OCI-LY1 (cell line): Measurements from ENCODE around the gene FAM83F.
"Not testable (repeated sequence)": the region's sequence is repeated elsewhere in the genome, so short reads cannot be mapped to it uniquely, and the experiment has no call there.

Experiments used
- H2AFZ ChIP-seq: fragments of 200-600 bp; sonication (generic), shearing (Covaris generic); 2 replicates; pipeline ENCODE4 v1.6.0; 2014; ENCODE audit warnings: antibody characterized with exemption, mild to moderate bottlenecking, low read length
- H3F3A ChIP-seq: fragments of 200-600 bp; sonication (generic), shearing (Covaris generic); 2 replicates; pipeline ENCODE4 v1.6.0; 2014; ENCODE audit warnings: mild to moderate bottlenecking, antibody characterized with exemption, low read length, moderate library complexity; ENCODE audit not compliant: insufficient read depth
- H3K27ac ChIP-seq: fragments of 200-600 bp; sonication (generic); 2 replicates; pipeline ENCODE4 v1.5.1; 2014; ENCODE audit warnings: low read length, mixed run types, mild to moderate bottlenecking, low read depth; ENCODE audit not compliant: poor library complexity, severe bottlenecking
- H3K27me3 ChIP-seq: fragments of 200-600 bp; sonication (generic); 2 replicates; pipeline ENCODE4 v1.6.0; 2014; ENCODE audit warnings: antibody characterized with exemption, mild to moderate bottlenecking, low read length, moderate library complexity; ENCODE audit not compliant: insufficient read depth
- H3K36me3 ChIP-seq: fragments of 200-600 bp; sonication (generic); 2 replicates; pipeline ENCODE4 v1.6.1; 2014; ENCODE audit warnings: mild to moderate bottlenecking, antibody characterized with exemption, low read length, moderate library complexity, mixed read lengths; ENCODE audit not compliant: insufficient read depth
- H3K4me1 ChIP-seq: fragments of 200-600 bp; sonication (generic); 2 replicates; pipeline ENCODE4 v1.5.1; 2014; ENCODE audit warnings: mild to moderate bottlenecking, low read length, moderate library complexity; ENCODE audit not compliant: insufficient read depth, severe bottlenecking
- H3K4me2 ChIP-seq: fragments of 200-600 bp; sonication (generic), shearing (Covaris generic); 2 replicates; pipeline ENCODE4 v1.6.1; 2014; ENCODE audit warnings: low read length
- H3K4me3 ChIP-seq: fragments of 200-600 bp; sonication (generic); 2 replicates; pipeline ENCODE4 v1.5.1; 2014; ENCODE audit warnings: low read length, low read depth, mild to moderate bottlenecking, mixed read lengths; ENCODE audit not compliant: poor library complexity, severe bottlenecking
- H3K79me2 ChIP-seq: fragments of 200-600 bp; shearing (Covaris generic); 2 replicates; pipeline ENCODE4 v1.6.1; 2016; ENCODE audit warnings: mixed run types, low read length, mixed read lengths; ENCODE audit not compliant: insufficient read depth
- H3K9ac ChIP-seq: fragments of 200-600 bp; sonication (generic), shearing (Covaris generic); 2 replicates; pipeline ENCODE4 v1.6.1; 2014; ENCODE audit warnings: mild to moderate bottlenecking, low read length, mixed read lengths
- H3K9me2 ChIP-seq: fragments of 200-600 bp; sonication (generic), shearing (Covaris generic); 2 replicates; pipeline ENCODE4 v1.6.1; 2014; ENCODE audit warnings: low read depth, mild to moderate bottlenecking, low read length, mixed read lengths
- H3K9me3 ChIP-seq: fragments of 200-600 bp; shearing (Covaris generic); 2 replicates; pipeline ENCODE4 v1.6.1; 2014; ENCODE audit warnings: low read length, mixed read lengths
- H4K20me1 ChIP-seq: fragments of 200-600 bp; sonication (generic), shearing (Covaris generic); 2 replicates; pipeline ENCODE4 v1.6.0; 2016; ENCODE audit warnings: mild to moderate bottlenecking, low read length; ENCODE audit not compliant: insufficient read depth
- EZH2 ChIP-seq: fragments of 200-600 bp; sonication (generic), shearing (Covaris generic); IDR thresholded peaks from 2 replicates; pipeline ENCODE4 v1.8.0; 2017; ENCODE audit warnings: borderline replicate concordance, mixed run types, mild to moderate bottlenecking, antibody characterized with exemption, low read length, moderate library complexity, mixed read lengths
- TF ChIP-seq, protein P1 (sequence below): fragments of 200-600 bp; sonication (generic), shearing (Covaris generic); IDR thresholded peaks from 2 replicates; pipeline ENCODE4 v1.5.1; 2017; ENCODE audit warnings: mild to moderate bottlenecking, antibody characterized with exemption, low read length, moderate library complexity, mixed read lengths

The FAM83F gene

DNA sequence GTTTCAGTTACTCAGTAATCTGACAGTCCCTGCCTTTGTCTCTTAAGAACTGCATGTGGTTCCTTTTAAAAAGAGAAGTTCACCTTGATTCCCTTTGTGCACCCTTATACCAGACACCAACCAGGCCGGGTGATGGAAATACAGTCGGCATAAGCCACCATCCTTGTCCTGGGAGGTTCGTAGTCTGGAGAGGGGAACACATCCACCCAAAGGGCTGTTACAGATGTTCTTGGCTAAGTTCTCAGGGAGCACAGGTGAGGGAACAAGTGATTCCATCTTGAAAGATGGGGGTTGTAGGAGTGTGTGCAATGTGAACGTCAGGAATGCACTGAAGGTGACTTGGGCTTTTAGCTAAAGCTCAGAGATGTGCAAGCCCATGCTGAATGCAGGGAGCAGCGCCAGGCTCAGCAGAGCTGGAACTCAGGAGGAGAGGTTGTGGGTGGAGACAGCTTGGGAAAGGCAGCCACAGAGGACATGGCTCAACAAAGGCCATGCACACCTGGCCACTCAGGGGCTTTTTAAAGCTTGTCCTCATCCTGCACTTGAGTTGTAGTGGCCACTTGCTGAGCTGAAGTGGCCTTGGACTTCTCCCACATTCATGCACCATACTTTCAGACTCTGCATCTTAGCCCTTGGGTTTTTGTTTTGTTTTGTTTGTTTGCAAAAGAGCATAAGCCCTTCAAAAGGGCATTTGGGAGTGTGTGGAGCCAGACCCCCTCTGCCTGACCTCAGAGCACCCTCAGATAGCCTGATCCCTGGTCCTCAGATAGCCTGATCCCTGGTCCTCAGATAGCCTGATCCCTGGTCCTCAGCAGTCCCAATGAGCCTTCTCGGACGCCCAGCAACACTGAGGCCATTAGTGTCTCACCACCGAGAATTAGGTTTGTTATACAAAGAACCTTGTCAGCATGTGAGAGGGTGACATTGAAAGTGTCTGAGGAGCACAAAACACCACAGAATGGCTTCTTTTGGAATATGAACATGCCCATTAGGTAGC is 47.2 kb upstream of the FAM83F start:
- no peaks in the 10 kb centered on the region for H4K20me1 ChIP-seq
- H3F3A ChIP-seq: no peaks in the 10 kb centered on the region
- H3K9ac ChIP-seq: no peak overlapping the region
- no peak overlapping the region for H3K27ac ChIP-seq
- no peak overlapping the region for H2AFZ ChIP-seq
- no peaks in the 10 kb centered on the region for H3K9me3 ChIP-seq
- H3K9me2 ChIP-seq: no peaks in the 10 kb centered on the region
- no peaks in the 10 kb centered on the region for H3K79me2 ChIP-seq
- no peak overlapping the region for H3K4me3 ChIP-seq
- H3K4me1 ChIP-seq: no peaks in the 10 kb centered on the region
- no peak overlapping the region for H3K4me2 ChIP-seq
- no peaks in the 10 kb centered on the region for H3K27me3 ChIP-seq
- H3K36me3 ChIP-seq: no peaks in the 10 kb centered on the region
- TF ChIP-seq EZH2: no peak
- TF ChIP-seq, protein P1, sequence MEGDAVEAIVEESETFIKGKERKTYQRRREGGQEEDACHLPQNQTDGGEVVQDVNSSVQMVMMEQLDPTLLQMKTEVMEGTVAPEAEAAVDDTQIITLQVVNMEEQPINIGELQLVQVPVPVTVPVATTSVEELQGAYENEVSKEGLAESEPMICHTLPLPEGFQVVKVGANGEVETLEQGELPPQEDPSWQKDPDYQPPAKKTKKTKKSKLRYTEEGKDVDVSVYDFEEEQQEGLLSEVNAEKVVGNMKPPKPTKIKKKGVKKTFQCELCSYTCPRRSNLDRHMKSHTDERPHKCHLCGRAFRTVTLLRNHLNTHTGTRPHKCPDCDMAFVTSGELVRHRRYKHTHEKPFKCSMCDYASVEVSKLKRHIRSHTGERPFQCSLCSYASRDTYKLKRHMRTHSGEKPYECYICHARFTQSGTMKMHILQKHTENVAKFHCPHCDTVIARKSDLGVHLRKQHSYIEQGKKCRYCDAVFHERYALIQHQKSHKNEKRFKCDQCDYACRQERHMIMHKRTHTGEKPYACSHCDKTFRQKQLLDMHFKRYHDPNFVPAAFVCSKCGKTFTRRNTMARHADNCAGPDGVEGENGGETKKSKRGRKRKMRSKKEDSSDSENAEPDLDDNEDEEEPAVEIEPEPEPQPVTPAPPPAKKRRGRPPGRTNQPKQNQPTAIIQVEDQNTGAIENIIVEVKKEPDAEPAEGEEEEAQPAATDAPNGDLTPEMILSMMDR: no peak

DNA sequence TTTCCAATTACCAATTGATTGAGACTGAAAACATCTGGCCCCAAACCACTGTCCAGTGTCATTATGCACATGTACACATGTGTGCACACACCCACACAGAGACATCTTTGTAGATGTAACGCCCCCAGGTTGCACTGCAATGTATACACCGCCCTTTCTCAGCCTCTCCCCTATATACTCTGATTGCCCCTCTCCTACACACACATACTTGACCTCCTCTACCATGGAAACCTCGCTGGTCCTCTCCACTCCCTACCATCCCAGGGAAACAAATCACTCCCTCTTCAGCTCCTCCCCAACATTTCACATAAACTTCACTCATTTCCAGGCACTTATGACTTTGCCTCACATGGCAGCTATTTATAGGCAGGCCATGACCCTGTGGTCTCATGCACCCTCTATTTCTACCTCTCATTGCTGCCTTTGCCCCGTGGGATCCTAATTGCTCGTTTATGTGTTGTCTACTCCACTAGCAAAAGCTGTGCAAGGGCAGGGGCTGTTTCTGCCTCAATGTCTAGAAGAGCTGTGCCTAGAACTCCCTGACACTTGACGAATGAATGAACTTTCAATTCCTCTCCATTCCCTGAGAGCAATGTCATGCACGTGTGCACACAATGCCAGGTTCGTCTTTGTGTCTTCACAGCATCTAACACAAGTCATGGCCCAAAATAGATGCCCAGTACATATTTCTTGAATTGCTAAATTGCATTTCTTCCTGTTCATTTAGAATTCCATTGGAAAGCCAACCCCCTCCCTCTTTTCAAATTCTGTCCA is 44.6 kb upstream of the FAM83F start:
- H3K27ac ChIP-seq: no peak overlapping the region
- no peak overlapping the region for H3K4me2 ChIP-seq
- H3K36me3 ChIP-seq: no peaks in the 10 kb centered on the region
- H3K27me3 ChIP-seq: no peaks in the 10 kb centered on the region
- TF ChIP-seq, protein P1: no peak
- TF ChIP-seq EZH2: no peak
- no peaks in the 10 kb centered on the region for H3F3A ChIP-seq
- H3K9me3 ChIP-seq: no peaks in the 10 kb centered on the region
- no peaks in the 10 kb centered on the region for H3K79me2 ChIP-seq
- H2AFZ ChIP-seq: no peak overlapping the region
- H3K4me3 ChIP-seq: no peak overlapping the region
- H3K9ac ChIP-seq: no peak overlapping the region
- H3K9me2 ChIP-seq: no peaks in the 10 kb centered on the region
- H3K4me1 ChIP-seq: no peaks in the 10 kb centered on the region
- no peaks in the 10 kb centered on the region for H4K20me1 ChIP-seq

DNA sequence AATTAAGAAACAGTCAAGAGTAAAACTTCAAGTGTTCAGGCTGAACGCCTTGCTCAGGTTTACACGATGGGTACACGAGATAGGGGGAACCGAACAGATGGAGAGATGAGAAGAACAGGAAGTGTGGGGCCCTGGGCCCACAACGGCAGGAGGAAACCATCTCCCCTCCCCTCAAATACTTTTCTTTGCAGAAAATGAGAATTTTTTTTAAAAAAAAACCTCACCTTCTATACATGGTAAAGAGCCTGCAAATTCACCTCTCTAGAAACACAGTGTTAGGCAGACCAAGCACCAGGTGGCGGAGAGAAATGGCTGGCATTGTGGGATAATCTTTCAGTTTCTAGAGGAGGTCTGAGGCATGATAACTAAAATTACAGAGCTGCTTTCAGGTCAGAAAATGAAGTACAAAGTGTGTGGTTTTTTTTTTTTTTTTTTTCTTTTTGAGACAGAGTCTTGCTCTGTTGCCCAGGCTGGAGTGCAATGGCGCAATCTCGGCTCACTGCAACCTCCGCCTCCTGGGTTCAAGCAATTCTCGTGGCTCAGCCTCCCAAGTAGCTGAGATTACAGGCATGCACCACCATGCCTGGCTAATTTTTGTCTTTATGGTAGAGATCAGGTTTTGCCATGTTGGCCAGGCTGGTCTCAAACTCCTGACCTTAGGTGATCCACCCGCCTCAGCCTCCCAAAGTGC is 43.0 kb upstream of the FAM83F start:
- H2AFZ ChIP-seq, H3K9me2 ChIP-seq, H3K27me3 ChIP-seq, H3K36me3 ChIP-seq, H4K20me1 ChIP-seq, H3K79me2 ChIP-seq, H3K27ac ChIP-seq, H3F3A ChIP-seq, H3K4me1 ChIP-seq, H3K4me2 ChIP-seq, H3K9me3 ChIP-seq, H3K9ac ChIP-seq, H3K4me3 ChIP-seq: not testable (repeated sequence)
